Epithelial cell of umbilical artery (primary cell): Measurements from ENCODE around the gene TSPYL4. TPM values are rescaled to one million over a fixed set of nuclear protein-coding genes. Genes with fewer than 3 reads are reported as not detected.

Experiments used
- total RNA-seq: library from RNA; depleted of rRNA; stranded (reverse); fragments of >200 nt; gene quantifications from 2 replicates; pipeline ENCODE4 v1.2.3, GENCODE V29; 2014

Gene TSPYL4
- total RNA-seq: 8.1 and 11.6 TPM in 2 replicates

GRCh38 chr6:116253505-116254296 is at the start of gene TSPYL4:
Gene TSPYL4, minus strand, starts transcription at chr6:116254075. Its CDS starts 67 bp downstream, at chr6:116254008.

GRCh38 chr6:116279232-116280160 is 25.6 kb upstream of the TSPYL4 start, which contains the start of gene TSPYL1:
Gene TSPYL1, minus strand, starts transcription at chr6:116279930. Its CDS starts 100 bp downstream, at chr6:116279830.

Other genes with a start within 250 kb of the TSPYL4 start
- gene FRK, start 193.2 kb downstream of the TSPYL4 start, total RNA-seq: under 0.01 TPM in 1 of 2 replicates, not detected in the other
- gene NT5DC1, start 153.2 kb downstream of the TSPYL4 start, total RNA-seq: 2.9 and 6.7 TPM in 2 replicates
- gene COL10A1, start 127.9 kb downstream of the TSPYL4 start, total RNA-seq: not detected in 2 replicates
- gene TSPYL1, start 25.9 kb upstream of the TSPYL4 start, total RNA-seq: 58.8 and 91.5 TPM in 2 replicates
- gene DSE, start 116.9 kb upstream of the TSPYL4 start, total RNA-seq: 34.8 and 46.4 TPM in 2 replicates
- gene CALHM6, start 207.3 kb upstream of the TSPYL4 start, total RNA-seq: 1.9 TPM in 1 of 2 replicates, not detected in the other